Activated naive CD8-positive, alpha-beta T cell treated with anti-CD3 and anti-CD28 coated beads, Interleukin-2, amount 50 U/mL, for 16 hours (primary cell): ENCODE results near the gene COASY.
"Not testable (repeated sequence)": the region's sequence is repeated elsewhere in the genome, so short reads cannot be mapped to it uniquely, and the experiment has no call there.

ENCODE experiments used
- DNase-seq: peaks from one replicate; pipeline ENCODE4 v3.0.0-alpha.2; 2020; ENCODE audit warnings: low read depth, low spot score

The COASY gene

DNA sequence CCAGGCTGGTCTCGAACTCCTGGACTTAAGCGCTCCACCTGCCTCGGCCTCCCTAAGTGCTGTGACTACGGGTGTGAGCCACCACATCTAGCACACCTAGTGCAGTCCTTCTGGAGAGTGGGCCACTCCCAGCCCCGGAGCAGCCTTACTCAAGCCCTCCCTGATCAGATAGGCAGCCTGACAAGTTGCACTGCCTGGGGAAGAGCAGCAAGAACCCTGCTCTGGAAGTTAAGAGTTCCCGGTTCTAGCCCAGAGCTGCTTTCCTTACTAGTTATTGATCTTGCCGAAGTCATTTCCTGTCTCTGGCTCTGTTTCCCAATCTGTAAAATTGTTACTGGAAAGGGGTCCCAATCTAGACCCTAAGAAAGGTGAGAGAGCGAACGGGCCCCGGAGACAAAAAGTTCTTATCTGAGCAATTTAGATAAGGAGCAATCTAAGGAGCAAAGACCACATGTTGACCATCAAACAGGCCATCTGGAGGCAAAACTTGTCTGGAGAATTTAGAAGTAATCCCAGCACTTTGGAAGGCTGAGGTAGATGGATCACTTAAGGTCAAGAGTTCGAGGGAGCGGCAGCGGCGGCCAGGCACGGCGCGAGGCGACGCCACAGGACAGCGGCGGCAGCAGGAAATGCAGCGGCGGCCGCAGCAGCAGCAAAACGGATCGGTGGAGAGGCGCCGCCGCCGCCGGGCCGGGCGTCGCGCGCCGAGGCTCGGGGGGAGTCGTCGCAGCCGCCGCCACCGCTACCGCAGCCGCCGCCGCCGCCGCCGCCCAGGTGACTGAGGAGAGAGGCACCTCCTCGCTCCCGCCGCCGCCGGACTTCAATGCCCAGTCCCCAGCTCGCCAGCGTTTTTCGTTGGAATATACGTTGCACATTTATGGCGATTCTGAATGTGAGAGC lies 30.2 kb upstream of the COASY start:
- DNase-seq = no peak

GRCh38 chr17:42535155-42536047 lies 26.5 kb upstream of the COASY start:
- DNase-seq = no peak

DNA sequence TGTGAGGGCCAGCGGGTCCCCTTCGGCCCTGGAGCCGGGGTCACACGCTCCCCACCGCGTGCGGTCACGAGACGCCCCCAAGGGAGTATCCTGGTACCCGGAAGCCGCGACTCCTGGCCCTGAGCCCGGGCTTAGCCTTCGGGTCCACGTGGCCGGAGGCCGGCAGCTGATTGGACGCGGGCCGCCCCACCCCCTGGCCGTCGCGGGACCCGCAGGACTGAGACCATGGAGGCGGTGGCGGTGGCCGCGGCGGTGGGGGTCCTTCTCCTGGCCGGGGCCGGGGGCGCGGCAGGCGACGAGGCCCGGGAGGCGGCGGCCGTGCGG lies 25.9 kb upstream of the COASY start, which contains the start of gene NAGLU:
NAGLU (plus strand) TSS at position 194 of the 324 bp plus-strand sequence; CDS start at position 226, 32 bp downstream.
- peak; percentile 64 for DNase-seq

DNA sequence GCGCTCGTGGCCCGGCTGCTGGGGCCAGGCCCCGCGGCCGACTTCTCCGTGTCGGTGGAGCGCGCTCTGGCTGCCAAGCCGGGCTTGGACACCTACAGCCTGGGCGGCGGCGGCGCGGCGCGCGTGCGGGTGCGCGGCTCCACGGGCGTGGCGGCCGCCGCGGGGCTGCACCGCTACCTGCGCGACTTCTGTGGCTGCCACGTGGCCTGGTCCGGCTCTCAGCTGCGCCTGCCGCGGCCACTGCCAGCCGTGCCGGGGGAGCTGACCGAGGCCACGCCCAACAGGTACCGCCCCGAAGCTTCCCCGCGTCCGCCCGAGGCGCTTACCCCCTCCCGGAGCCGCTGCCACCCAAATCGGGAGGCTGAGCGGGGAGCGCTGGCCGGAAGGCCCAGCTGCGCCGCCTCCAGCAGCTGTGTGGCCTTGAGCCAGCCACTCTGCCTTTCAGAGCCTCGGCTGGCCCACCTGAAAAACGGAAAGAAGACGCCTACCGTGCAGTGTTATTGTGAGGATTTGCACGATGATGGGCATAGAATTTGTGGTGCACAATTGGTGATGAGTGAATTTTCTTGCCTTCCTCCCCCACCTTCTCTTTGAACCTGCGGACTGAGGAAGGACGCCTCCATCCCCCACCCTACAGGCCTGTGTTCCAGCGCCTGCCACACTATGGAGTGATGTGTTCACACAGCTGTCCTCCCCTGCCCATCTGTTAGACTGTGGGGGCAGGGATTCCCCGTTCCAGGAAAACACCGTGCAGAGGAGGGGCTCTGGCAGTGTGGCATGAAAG lies 25.4 kb upstream of the COASY start:
- DNase-seq = peak; percentile 38

GRCh38 chr17:42537156-42537805 lies 24.7 kb upstream of the COASY start:
- DNase-seq = no peak

- DNase-seq = no peak
These were observed 24.0 kb upstream of the COASY start for GRCh38 chr17:42537826-42538451.

- DNase-seq = no peak
These were observed 23.5 kb upstream of the COASY start for GRCh38 chr17:42538482-42538881.

DNA sequence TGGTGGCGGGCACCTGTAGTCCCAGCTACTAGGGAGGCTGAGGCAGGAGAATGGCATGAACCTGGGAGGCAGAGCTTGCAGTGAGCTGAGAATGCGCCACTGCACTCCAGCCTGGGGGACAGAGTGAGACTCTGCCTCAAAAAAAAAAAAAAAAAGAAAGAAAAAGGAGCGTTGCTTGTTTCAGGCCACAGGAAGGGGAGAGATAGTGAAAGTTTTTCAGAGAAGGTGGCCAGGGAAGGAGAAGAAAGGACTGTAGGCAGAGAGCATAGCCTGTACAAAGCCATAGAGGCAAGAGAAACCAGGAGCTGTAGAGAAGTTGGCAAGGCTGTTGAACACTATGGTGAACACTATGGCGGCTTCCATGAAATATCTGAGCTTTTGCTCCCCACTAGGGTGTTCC lies 21.4 kb upstream of the COASY start:
- not testable (repeated sequence) for DNase-seq

- no peak for DNase-seq
These were observed 20.7 kb upstream of the COASY start for GRCh38 chr17:42541041-42541833.

- DNase-seq = no peak
These were observed 18.5 kb upstream of the COASY start for GRCh38 chr17:42543190-42544079.

DNA sequence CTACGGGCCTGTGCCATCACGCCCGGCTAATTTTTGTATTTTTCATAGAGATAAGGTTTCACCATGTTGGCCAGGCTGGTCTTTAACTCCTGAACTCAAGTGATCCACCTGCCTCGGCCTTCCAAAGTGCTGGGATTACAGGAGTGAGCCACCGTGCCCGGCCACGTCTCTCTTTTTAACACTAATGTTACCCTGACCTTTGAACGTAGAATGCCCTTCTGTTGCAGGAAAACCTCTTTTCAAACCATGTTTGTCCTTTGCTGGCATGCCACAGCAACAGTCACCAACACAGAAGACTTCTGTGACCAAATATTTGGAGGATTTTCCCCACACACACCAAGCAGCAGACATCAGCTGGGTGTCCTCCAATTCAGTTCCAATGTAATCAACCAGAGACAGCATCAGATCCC lies 17.1 kb upstream of the COASY start:
- DNase-seq = no peak

- not testable (repeated sequence) for DNase-seq
These were observed 16.0 kb upstream of the COASY start for GRCh38 chr17:42545755-42546505.

- DNase-seq = no peak
These were observed 14.9 kb upstream of the COASY start for GRCh38 chr17:42547001-42547461.

- DNase-seq = no peak
These were observed 14.3 kb upstream of the COASY start for GRCh38 chr17:42547698-42548069.

- DNase-seq = peak; percentile 64
These were observed 13.7 kb upstream of the COASY start for GRCh38 chr17:42548070-42548837.

GRCh38 chr17:42548993-42549755 lies 12.8 kb upstream of the COASY start:
- DNase-seq = no peak

GRCh38 chr17:42552736-42553135 lies 9.2 kb upstream of the COASY start, which contains the start of gene HSD17B1:
Gene HSD17B1, plus strand, starts transcription at chr17:42552923. Its CDS starts 11 bp downstream, at chr17:42552934.
- DNase-seq = not testable (repeated sequence)
